Natural killer cell (primary cell): ENCODE results near the gene RUNX2. TPM values are rescaled to one million over a fixed set of nuclear protein-coding genes. Genes with fewer than 3 reads are reported as not detected.
A peak's percentile ranks its signal among the peaks of the same experiment; 100 is the strongest.

ENCODE experiments used
- ATAC-seq, 3 donors: fragments of 150-1000 bp in 2 of 3; fragments of 200-7000 bp in 1 of 3; cut with Tn5 transposase; 1 replicate in 1 of 3; 2 replicates in 2 of 3; pipeline ENCODE4 v1.10.0; 2021; ENCODE audit warnings: mild to moderate bottlenecking in 2 of 3, moderate library complexity in 2 of 3
- DNase-seq, 2 donors: peaks; one replicate each; pipeline versions ENCODE4 v3.0.0 to v3.0.0-alpha.2; 2013 to 2021; ENCODE audit warnings: mixed read lengths in 1 of 2
- H3K27ac ChIP-seq: one replicate; pipeline ENCODE4 v1.5.1; 2013; ENCODE audit warnings: mild to moderate bottlenecking, low read length
- H3K27me3 ChIP-seq: one replicate; pipeline ENCODE4 v1.6.1; 2013; ENCODE audit warnings: low read length; ENCODE audit not compliant: control insufficient read depth, insufficient read depth
- H3K36me3 ChIP-seq: one replicate; pipeline ENCODE4 v1.6.1; 2013; ENCODE audit warnings: low read length; ENCODE audit not compliant: control insufficient read depth, insufficient read depth
- H3K4me1 ChIP-seq: one replicate; pipeline ENCODE4 v1.6.1; 2013; ENCODE audit warnings: low read length; ENCODE audit not compliant: control insufficient read depth, insufficient read depth
- H3K4me3 ChIP-seq: one replicate; pipeline ENCODE4 v1.5.1; 2013; ENCODE audit warnings: low read length
- H3K9me3 ChIP-seq: one replicate; pipeline ENCODE4 v1.6.1; 2013; ENCODE audit warnings: low read length; ENCODE audit not compliant: control insufficient read depth, insufficient read depth
- H3K27ac Mint-ChIP-seq, 2 donors: one replicate each; pipeline ENCODE4 v1.8.0; 2022; ENCODE audit warnings: mild to moderate bottlenecking in 2 of 2, mixed read lengths in 2 of 2, moderate library complexity in 1 of 2
- H3K27me3 Mint-ChIP-seq, 2 donors: one replicate each; pipeline ENCODE4 v1.8.0; 2022; ENCODE audit warnings: low read depth in 2 of 2, mixed read lengths in 2 of 2
- H3K36me3 Mint-ChIP-seq: one replicate; pipeline ENCODE4 v1.8.0; 2022; ENCODE audit warnings: mixed read lengths
- H3K4me1 Mint-ChIP-seq, 2 donors: one replicate each; pipeline ENCODE4 v1.8.0; 2022; ENCODE audit warnings: mixed read lengths in 2 of 2
- H3K4me3 Mint-ChIP-seq: one replicate; pipeline ENCODE4 v1.8.0; 2022; ENCODE audit warnings: mild to moderate bottlenecking, moderate library complexity, mixed read lengths
- H3K9me3 Mint-ChIP-seq, 2 donors: one replicate each; pipeline ENCODE4 v1.8.0; 2022; ENCODE audit warnings: mixed read lengths in 2 of 2
- CTCF ChIP-seq: fragments of 200-600 bp; IDR thresholded peaks from one replicate; pipeline ENCODE4 v1.8.0; 2022; ENCODE audit warnings: antibody characterized with exemption
- WGBS: methylation state at CpG from one replicate; pipeline ENCODE4 v1.1.7; 2013; ENCODE audit warnings: missing lambda C conversion rate; ENCODE audit not compliant: insufficient coverage; 5-methylcytosine and 5-hydroxymethylcytosine counted together
- intact Hi-C: fragments of 100-400 bp; cut with micrococcal nuclease; formaldehyde crosslinking; loops from one replicate; pipeline ENCODE4 v1.14.2; 2022
- total RNA-seq, 4 donors: library from RNA; stranded (reverse); fragments of 120-200 nt in 1 of 4; gene quantifications; one replicate each; pipeline versions ENCODE4 v1.2.3 to v1.2.4, GENCODE V29; 2013 to 2022

Gene RUNX2
- total RNA-seq, 3 donors from 2014 or later (not counting 1 experiment from before 2014, with no cell fraction given), result 5.0 to 19.2 (median 7.0) TPM

DNA sequence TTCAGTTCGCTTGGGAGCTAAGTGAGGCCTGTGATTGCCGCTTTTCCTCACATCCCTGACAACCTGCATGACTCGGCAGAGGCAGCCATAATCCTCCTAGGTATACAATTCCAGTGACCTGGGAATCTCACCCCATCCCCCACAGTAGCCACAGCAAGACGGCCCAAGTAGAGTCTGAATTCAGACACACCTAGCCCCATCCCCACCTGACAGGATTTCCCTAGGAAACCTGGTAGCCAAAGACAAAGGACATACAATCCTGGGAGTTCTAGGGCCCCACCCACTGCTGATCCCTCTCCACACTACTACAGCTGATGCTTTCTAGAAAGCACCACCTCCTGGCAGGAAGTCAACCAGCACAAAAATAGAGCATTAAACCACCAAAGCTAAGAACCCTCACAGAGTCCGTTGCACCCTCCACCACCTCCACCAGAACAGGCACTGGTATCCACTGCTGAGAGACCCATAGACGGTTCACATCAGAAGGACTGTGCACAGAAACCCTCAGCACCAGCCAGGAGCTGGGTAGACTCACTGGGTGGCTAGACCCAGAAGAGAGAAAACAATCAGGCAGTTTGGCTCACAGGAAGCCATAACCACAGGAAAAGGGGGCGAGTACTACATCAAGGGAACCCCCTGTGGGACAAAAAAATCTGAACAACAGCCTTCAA is 17.9 kb upstream of the RUNX2 start:
- H3K27ac ChIP-seq, result peak overlapping the region; percentile 19
- Mint-ChIP-seq H3K4me1 (peaks cover 18 to 21% of the 10 kb centered on the region in 2 donors), H3K27ac (peak overlapping the region; percentile 26 to 69)

DNA sequence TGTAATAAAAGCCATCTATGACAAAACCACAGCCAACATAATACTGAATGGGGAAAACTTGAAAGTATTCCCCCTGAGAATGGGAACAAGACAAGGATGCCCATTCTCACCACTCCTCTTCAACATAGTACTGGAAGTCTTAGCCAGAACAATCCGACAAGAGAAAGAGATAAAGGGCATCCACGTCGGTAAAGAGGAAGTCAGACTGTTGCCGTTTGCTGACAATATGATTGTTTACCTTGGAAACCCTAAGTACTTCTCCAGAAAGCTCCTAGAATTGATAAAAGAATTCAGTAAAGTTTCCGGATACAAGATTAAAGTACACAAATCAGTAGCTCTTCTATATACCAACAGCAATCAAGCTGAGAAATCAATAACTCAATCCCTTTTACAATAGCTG is 14.0 kb upstream of the RUNX2 start:
- intact Hi-C loops, result no loop called here
- H3K4me3 ChIP-seq, result no peak overlapping the region
- H3K27me3 ChIP-seq, result no peaks in the 10 kb centered on the region
- no peaks in the 10 kb centered on the region for H3K9me3 ChIP-seq
- Mint-ChIP-seq H3K4me3 (no peak overlapping the region), H3K4me1 (peaks cover 18 to 20% of the 10 kb centered on the region in 2 donors), H3K9me3 (no peaks in the 10 kb centered on the region), H3K36me3 (no peaks in the 10 kb centered on the region), H3K27ac (no peak overlapping the region), H3K27me3 (no peaks in the 10 kb centered on the region)
- no peak for DNase-seq
- ATAC-seq, result no peak
- no peak overlapping the region for H3K27ac ChIP-seq
- H3K4me1 ChIP-seq, result peaks cover 12% of the 10 kb centered on the region
- WGBS, result 62% methylated on average over 4 of the region's 5 CpGs
- TF ChIP-seq CTCF, result no peak
- H3K36me3 ChIP-seq, result no peaks in the 10 kb centered on the region

More for the DNA sequence above, 17.9 kb upstream of the RUNX2 start:
- Histone ChIP-seq H3K27me3 (no peaks in the 10 kb centered on the region), H3K36me3 (no peaks in the 10 kb centered on the region), H3K9me3 (no peaks in the 10 kb centered on the region), H3K4me1 (peaks cover 12% of the 10 kb centered on the region), H3K4me3 (no peak overlapping the region)
- 43% methylated on average over 7 of the region's 7 CpGs for WGBS
- ATAC-seq, result peak in 2 of 3 donors; percentile 26 to 63
- no peaks in the 10 kb centered on the region for H3K27me3 Mint-ChIP-seq
- no peak for TF ChIP-seq CTCF
- intact Hi-C loops, result no loop called here
- no peaks in the 10 kb centered on the region for H3K9me3 Mint-ChIP-seq
- no peaks in the 10 kb centered on the region for H3K36me3 Mint-ChIP-seq
- H3K4me3 Mint-ChIP-seq, result peak overlapping the region; percentile 45
- DNase-seq, result peak in 1 of 2 donors; percentile 69

DNA sequence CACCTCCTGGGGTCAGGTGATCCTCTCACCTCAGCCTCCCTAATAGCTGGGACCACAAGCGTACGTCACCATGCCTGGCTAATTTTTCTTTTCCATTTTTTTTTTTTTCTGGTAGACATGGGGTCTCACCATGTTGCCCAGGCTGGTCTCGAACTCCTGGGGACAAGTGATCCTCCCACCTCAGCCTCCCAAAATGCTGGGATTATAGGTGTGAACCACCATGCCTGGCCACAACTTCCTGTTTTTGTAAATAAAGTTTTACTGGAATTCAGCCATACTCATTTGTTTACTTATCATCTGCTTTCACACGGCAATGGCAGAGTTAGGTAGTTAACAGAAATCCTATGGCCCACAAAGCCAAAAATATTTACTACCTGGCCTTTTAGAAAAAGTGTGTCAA is 7.8 kb upstream of the RUNX2 start:
- Mint-ChIP-seq H3K36me3 (no peaks in the 10 kb centered on the region), H3K4me1 (peaks cover 16 to 19% of the 10 kb centered on the region in 2 donors), H3K27ac (no peak overlapping the region), H3K27me3 (no peaks in the 10 kb centered on the region), H3K4me3 (no peak overlapping the region), H3K9me3 (no peaks in the 10 kb centered on the region)
- 88% methylated on average over 4 of the region's 4 CpGs for WGBS
- Histone ChIP-seq H3K27ac (no peak overlapping the region), H3K27me3 (no peaks in the 10 kb centered on the region), H3K4me1 (no peaks in the 10 kb centered on the region), H3K9me3 (no peaks in the 10 kb centered on the region), H3K4me3 (no peak overlapping the region), H3K36me3 (no peaks in the 10 kb centered on the region)
- DNase-seq (no peak), ATAC-seq (no peak)
- intact Hi-C loops, result loop anchor here (10.0 kb wide), 1 partner anchor 666 kb away; no protein-coding TSS in a partner anchor
- TF ChIP-seq CTCF, result no peak
